ENCODE data around the gene SLC49A4. TPM values are rescaled to one million over a fixed set of nuclear protein-coding genes. Genes with fewer than 3 reads are reported as not detected.
A peak's percentile ranks its signal among the peaks of the same experiment; 100 is the strongest.

Gene SLC49A4
- total and polyA plus RNA-seq, 2 of the 13 experiments (the other 11 are each of a cell fraction or from before 2014, with no cell fraction given): 6.5 to 16.3 TPM

DNA sequence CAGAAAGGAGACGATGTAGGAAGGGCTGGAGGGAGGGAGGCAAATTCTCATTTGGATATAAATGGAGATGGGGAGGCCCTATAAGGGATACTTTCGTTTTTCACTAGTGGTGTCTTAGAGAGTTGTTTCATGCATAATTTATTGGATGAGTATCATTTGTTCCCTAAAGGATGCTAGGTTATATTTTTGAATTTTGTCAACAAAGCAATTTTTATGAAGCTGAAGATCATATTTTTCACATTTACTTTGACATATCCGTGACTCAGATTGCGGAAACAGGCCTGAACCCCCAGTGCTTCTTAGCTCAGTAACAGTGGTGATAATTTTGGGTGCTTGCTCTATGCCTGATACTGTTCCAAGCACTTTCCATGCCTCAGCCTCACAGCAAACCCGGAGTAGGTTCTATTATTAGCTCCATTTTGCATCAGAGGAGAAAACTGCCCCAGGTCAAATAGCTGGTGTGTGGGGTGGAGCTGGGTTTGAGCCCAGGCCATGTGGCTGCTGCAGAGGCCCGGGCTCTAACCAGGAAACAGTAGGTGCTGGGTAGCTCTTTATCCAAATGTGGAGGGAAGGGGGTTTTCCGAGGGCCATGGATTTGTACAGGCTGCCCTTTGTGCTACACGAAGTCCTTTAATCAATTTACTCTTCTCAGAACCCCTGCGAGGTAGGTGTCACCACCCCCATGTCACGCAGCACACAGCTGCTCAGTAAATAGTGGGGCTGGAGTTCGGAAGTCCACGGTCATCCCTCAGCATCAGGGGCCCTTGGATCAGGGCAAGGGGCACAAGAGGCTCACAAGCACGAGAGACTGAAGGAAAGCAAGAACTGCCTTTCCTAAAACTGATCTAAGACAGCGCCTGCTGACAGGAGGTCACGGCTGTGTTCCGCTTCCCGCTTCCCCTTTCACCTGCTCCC lies 99.1 kb downstream of the SLC49A4 start (continued):
- TF ChIP-seq, protein P1, sequence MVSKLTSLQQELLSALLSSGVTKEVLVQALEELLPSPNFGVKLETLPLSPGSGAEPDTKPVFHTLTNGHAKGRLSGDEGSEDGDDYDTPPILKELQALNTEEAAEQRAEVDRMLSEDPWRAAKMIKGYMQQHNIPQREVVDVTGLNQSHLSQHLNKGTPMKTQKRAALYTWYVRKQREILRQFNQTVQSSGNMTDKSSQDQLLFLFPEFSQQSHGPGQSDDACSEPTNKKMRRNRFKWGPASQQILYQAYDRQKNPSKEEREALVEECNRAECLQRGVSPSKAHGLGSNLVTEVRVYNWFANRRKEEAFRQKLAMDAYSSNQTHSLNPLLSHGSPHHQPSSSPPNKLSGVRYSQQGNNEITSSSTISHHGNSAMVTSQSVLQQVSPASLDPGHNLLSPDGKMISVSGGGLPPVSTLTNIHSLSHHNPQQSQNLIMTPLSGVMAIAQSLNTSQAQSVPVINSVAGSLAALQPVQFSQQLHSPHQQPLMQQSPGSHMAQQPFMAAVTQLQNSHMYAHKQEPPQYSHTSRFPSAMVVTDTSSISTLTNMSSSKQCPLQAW (CRISPR knock-in tag; IDR thresholded peaks at IDR 0.05): 0 out of 2 replicates have a peak, but pooled peaks have one; percentile 41
- TF ChIP-seq MEIS2 (CRISPR knock-in tag; IDR thresholded peaks at IDR 0.05) (peak; percentile 58; the same call in 1 of the 2 replicates), ZNF670 (CRISPR knock-in tag; IDR thresholded peaks at IDR 0.05; ENCODE audit: borderline replicate concordance) (peak; percentile 26; the same call in 1 of the 2 replicates), SALL1 (CRISPR knock-in tag; IDR thresholded peaks at IDR 0.05) (peak; percentile 94), ZNF343 (CRISPR knock-in tag; IDR thresholded peaks at IDR 0.05) (no peak), HMG20A (CRISPR knock-in tag; IDR thresholded peaks at IDR 0.05; ENCODE audit: borderline replicate concordance) (peak; percentile 72; the same call in 1 of the 2 replicates), ETV5 (CRISPR knock-in tag; IDR thresholded peaks at IDR 0.05; ENCODE audit: borderline replicate concordance) (peak; percentile 62; the same call in 1 of the 2 replicates), PCBP1 (IDR thresholded peaks at IDR 0.05; ENCODE audit: borderline replicate concordance, low read depth, low read length) (no peak), GATAD2A (CRISPR knock-in tag; IDR thresholded peaks at IDR 0.05) (peak; percentile 93), ZFP36L2 (CRISPR knock-in tag; IDR thresholded peaks at IDR 0.05) (no peak), GABPB1 (CRISPR knock-in tag; IDR thresholded peaks at IDR 0.05) (peak; percentile 47), YEATS2 (CRISPR knock-in tag; IDR thresholded peaks at IDR 0.05; ENCODE audit: borderline replicate concordance) (peak; percentile 55; the same call in 1 of the 2 replicates), ZNF782 (CRISPR knock-in tag; IDR thresholded peaks at IDR 0.05; ENCODE audit: borderline replicate concordance) (no peak), TCF7 (IDR thresholded peaks at IDR 0.05; ENCODE audit: low read depth) (peak; percentile 36; the same call in 1 of the 2 replicates), CHD4 (IDR thresholded peaks at IDR 0.05; ENCODE audit: borderline replicate concordance, low read length) (no peak), PPARG (CRISPR knock-in tag; conservative IDR thresholded peaks at IDR 0.05) (peak; percentile 80), THAP11 (CRISPR knock-in tag; IDR thresholded peaks at IDR 0.05) (peak; percentile 42)
- TF ChIP-seq, protein P2, sequence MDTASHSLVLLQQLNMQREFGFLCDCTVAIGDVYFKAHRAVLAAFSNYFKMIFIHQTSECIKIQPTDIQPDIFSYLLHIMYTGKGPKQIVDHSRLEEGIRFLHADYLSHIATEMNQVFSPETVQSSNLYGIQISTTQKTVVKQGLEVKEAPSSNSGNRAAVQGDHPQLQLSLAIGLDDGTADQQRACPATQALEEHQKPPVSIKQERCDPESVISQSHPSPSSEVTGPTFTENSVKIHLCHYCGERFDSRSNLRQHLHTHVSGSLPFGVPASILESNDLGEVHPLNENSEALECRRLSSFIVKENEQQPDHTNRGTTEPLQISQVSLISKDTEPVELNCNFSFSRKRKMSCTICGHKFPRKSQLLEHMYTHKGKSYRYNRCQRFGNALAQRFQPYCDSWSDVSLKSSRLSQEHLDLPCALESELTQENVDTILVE (CRISPR knock-in tag; IDR thresholded peaks at IDR 0.05): no peak
- TF ChIP-seq, protein P3, sequence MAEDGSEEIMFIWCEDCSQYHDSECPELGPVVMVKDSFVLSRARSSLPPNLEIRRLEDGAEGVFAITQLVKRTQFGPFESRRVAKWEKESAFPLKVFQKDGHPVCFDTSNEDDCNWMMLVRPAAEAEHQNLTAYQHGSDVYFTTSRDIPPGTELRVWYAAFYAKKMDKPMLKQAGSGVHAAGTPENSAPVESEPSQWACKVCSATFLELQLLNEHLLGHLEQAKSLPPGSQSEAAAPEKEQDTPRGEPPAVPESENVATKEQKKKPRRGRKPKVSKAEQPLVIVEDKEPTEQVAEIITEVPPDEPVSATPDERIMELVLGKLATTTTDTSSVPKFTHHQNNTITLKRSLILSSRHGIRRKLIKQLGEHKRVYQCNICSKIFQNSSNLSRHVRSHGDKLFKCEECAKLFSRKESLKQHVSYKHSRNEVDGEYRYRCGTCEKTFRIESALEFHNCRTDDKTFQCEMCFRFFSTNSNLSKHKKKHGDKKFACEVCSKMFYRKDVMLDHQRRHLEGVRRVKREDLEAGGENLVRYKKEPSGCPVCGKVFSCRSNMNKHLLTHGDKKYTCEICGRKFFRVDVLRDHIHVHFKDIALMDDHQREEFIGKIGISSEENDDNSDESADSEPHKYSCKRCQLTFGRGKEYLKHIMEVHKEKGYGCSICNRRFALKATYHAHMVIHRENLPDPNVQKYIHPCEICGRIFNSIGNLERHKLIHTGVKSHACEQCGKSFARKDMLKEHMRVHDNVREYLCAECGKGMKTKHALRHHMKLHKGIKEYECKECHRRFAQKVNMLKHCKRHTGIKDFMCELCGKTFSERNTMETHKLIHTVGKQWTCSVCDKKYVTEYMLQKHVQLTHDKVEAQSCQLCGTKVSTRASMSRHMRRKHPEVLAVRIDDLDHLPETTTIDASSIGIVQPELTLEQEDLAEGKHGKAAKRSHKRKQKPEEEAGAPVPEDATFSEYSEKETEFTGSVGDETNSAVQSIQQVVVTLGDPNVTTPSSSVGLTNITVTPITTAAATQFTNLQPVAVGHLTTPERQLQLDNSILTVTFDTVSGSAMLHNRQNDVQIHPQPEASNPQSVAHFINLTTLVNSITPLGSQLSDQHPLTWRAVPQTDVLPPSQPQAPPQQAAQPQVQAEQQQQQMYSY (CRISPR knock-in tag; IDR thresholded peaks at IDR 0.05): no peak

Data from HepG2 (cell line).